NCI-H82 (cell line): Measurements from ENCODE around the gene RHCE.
"Not testable (repeated sequence)": the region's sequence is repeated elsewhere in the genome, so short reads cannot be mapped to it uniquely, and the experiment has no call there.

Source experiments
- DNase-seq: peaks from one replicate; lab custom pipeline; 2025; lab: John Stamatoyannopoulos, UW

The RHCE gene

DNA sequence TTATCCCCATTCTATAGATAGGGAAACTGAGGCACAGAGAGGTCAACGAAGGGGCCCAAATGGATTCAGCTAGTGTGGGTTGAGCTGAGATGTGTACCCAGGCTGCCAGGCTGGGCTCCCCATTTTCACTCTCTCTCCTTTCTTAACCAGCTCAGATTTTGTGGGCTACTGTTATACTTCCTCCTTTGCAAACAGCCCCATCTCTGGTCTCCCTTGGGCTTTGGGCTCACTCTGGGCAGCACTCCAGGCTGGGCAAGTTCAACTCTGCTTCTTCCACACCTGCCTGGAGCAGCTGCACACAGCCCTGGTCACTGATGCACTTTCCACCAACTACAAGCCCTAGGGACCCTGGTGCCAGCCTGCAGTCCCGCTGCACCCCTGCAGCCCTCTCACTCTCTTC is 22.5 kb downstream of the RHCE start:
- DNase-seq: not testable (repeated sequence)

DNA sequence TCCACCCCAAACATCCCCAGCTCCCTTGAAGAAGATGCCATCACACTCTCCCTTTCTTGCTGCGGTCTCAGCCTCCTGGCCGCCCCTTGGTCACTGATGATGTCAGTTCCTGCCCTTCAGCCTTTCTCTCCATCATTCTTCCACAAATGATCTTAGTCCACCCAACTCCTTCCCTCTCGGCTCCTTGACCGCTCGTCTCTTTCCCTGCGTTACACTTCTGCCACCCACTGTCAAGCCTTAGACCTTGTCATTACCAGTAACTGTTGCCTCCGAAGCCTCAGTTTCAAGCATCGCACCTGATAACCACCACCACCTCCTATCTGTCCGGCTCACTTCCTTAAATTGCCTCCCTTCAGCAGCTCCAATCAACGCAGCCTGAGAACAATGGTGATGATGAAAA is 23.1 kb downstream of the RHCE start:
- not testable (repeated sequence) for DNase-seq

DNA sequence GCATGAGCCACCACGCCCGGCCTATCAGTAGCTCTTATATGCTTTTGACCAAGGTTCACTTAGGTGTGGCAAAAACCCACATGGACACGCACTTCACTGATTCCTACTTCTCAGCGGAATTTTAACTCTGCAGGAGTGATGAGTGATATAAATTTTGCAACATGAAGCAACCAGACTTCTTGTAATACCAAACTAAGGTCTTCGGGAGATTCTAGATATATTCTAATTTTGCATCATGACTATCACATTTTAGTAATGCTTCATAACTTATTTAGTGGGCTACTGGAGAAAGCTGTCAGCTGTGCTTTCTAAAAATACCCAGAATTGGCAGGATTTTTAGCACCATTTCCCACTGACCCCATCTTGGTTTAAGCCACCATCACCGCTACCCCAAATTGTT is 27.8 kb downstream of the RHCE start:
- no peak for DNase-seq

DNA sequence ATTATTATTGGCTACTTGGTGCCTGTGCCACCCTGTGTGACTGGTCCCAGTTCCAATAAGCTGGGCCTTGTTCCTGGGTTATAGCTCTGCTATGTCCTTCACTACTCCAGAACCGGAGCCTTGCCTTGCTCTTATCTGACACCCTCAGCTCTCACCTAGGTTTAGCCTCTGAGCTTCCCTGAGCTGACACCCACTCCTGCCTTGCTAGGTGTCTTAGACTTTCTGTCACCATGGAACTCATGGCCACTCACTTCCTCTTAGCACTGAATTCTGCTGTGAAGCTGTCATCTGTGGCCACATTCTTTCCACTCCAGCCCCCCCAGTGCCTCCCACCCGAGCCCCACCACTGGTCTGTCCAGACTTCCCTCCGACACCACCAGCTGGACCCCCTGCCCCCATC is 30.9 kb downstream of the RHCE start:
- not testable (repeated sequence) for DNase-seq

DNA sequence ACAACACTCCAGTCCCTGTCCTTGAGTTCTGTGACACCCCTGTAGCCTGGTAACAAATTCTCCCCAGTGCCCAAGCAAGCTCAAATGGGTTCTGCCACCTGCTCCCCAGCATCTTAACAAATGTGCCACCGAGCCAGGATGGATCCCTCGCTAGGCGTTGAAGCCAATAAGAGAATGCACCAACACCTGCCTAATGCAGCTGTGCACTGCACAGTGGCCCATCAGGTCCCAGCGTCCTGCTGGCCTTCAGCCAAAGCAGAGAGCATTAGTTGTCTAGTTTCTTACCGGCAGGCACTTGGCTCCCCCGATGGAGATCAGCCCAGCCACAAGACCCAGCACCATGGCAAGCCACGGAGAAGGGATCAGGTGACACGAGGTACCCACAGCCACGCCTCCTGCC is 31.9 kb downstream of the RHCE start:
- peak; percentile 38 for DNase-seq

DNA sequence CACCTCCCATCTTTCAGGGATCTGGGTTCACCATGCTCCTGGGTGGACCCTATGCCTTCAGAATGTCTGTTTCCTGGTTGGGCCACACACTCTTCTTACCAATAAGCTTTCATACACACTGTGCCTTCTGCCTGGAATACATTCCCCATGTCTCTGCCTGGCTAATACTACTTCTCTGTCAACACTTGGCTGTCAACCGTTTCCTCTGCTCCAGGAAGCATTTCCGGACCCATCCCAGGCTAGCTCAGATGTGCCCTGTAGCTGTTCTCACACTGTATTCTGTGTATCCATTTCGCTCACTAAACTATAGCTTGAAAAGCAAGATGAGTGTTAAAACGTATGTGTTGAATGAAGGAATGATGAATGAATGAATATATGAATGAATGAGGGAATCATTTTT is 33.5 kb downstream of the RHCE start:
- DNase-seq: not testable (repeated sequence)

DNA sequence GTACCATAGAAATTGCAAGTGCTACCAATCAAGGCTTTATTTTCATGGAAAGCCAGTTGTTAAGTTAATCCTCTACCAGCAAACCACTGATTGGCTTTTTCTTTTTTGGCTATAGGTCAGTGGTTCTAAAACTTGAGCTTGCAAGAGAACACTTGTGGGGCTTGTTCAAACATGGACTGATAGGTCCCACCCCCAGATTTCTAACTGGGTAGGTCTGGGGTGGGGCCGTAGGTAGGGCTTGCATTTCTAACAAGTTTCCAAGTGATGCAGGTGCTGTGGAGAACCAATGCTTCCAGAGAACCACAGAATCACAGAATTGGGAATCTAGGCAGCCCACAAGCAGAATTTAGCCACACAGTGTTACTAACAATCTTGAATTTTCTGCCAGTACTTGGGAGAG is 36.8 kb downstream of the RHCE start:
- DNase-seq: not testable (repeated sequence)

DNA sequence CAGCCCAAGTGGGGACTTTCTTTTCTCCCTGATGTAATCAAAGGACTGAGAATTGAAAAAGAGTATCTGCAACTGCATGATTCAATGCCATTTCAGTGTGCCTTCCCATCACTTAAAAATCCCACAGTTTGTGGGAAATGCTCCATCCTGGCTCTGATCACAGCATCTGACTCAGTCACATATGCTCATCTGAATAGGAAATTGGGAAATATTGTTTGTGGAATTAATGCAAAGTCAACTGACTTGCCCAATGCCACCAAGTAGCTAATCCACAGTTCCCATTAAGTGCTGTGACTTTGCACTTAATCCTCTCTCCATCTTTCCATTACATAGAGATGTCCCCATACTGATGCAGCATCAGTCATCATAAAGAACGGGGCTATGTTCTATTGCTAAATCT is 37.5 kb downstream of the RHCE start:
- DNase-seq: not testable (repeated sequence)

DNA sequence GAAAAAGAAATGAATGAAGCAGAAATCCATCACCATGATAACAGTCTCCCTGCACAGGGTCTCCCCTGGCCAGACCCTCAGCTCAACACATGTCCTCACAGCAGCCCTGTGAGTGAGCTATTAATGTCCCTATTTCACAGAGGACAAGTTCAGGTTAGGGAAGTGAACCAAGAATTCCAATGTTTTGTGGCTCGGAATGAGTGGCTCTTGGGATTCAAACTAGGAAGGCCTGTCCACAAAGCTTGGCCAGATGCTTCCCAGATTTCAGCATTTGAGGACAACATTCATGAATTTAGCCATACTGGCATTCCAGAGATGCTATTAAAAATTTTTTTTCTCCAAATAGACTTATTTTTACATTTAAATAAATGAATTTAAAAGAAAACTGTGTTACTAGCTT is 38.1 kb downstream of the RHCE start:
- DNase-seq: not testable (repeated sequence)

DNA sequence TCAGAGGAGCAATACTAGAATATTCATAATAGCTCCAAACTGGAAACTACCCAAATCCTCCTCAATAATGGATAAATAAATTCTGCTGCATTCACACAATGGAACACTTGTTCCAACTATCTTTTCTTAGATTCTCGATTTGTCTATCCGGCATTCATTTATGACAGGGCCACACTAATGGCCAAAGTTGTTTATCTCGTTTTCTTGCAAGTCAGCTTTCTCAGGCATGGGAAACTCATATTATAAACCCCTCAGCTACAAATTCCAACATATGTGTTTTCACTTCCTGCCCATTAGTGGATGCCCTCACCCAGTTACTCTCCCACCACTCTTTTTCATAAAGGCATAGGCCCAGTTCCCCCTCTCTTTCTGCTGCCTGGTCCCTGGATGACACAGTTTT is 42.3 kb downstream of the RHCE start:
- not testable (repeated sequence) for DNase-seq

DNA sequence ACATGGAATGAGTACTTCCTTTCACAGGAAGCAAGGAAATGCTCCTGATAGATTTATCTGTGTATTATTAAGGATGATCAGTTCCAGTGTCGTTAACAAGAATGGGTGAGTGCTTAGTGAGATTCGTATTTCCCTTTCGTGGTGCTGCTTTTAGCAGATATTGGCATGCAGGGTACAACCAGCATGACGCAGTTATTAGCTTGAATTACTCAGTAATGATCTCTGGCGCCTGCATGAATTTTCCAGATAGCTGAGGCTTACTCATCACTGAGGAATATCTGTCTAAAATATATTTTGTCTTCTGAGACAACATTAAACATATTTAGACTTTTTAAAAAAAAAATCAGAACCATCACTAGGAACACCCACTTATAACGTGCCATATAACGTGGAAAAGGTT is 48.9 kb downstream of the RHCE start:
- not testable (repeated sequence) for DNase-seq

DNA sequence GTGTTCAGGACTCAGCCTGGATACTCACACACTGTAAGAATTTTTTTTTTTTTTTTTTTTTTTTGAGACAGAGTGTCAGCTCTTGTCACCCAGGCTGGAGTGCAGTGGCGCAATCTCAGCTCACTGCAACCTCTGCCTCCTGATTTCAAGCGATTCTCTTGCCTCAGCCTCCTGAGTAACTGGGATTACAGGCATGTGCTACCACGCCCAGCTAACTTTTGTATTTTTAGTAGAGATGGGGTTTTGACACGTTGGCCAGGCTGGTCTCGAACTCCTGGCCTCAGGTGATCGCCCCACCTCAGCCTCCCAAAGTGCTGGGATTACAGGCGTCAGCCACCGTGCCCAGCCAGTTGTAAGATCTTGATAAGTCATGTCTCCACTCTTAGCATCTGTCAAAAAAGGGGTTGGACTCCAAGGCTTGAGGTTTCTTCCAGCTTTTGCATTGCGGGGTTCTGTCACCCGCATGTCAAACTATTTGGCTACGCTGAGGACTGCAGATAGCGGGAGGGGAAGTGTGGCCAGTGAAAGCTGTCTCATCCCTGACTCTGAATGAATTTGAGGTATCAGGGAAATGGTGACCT is 50.8 kb downstream of the RHCE start:
- not testable (repeated sequence) for DNase-seq

DNA sequence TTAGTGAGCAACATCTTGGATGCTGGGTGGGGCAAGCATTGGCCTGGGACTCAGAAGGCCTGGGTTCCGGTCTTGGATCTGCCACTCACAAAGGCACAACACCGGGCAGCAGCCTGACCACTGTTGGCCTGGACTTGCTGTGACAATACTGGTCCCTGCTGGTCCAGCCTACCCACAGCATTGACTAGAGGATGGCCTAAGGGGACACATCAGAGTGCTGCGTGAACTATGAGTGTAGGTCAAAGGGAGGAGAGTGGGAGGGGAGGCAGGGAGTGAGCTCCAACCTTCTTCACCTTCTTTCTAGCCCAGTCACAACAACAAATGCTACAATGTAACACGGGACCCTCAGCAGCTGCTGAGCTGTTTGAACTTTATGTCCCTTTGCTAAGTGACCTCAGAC is 51.4 kb downstream of the RHCE start:
- DNase-seq: no peak

DNA sequence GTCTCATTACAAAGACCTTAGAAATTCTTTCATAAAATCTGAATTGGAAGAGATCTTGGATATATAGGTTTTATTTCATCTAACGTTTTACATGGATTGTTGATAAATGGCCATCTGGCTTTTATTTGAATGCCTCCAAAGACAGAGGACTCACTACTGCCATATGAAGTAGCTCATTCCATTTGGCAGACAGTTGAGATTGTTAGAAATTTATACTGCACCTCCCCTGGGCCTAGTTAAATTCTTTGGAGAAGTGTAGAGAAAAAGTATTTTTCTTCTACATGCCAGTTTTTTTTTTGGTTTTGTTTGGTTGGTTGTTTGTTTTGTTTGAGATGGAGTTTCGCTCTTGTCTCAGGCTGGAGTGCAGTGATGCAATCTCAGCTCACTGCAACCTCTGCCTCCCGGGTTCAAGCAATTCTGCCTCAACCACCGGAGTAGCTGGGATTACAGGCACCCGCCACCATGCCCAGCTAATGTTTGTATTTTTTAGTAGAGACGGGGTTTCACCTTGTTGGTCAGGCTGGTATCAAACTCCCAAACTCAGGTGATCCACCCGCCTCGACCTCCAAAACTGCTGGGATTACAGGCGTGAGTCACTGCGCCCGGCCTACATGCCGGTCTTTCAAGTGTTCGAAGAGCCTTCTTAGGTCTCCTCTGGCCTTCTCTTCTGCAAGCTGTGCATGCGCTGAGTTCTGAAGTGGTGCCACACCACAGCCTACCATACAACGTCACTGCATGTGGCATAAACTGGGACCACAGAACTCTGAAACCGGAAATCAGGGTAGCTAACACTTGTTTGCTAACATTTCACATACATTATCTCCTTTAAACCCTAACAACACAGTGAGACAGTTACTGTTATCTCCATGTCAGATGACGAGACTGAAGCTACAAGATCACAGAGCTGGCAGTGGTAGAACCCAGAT is 57.7 kb downstream of the RHCE start:
- DNase-seq: not testable (repeated sequence)

DNA sequence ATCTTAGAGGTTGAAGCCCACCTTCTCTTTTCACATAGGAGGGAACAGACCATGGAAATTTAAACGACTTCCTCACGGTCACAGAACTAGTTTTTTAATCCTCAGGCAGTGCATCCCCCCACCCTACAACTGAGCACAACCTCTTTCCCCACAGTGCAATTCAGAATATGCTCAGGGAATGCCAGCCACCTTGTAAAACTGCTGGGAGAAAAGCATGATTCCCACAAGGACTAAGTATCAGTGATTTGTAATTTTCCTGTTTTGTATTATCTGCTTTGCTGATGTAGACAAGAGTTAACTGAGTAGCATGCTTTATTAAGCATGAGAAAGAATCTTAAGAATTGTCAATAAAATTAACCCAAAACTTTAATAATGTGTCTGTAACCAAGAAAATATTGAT is 58.7 kb downstream of the RHCE start:
- DNase-seq: no peak

DNA sequence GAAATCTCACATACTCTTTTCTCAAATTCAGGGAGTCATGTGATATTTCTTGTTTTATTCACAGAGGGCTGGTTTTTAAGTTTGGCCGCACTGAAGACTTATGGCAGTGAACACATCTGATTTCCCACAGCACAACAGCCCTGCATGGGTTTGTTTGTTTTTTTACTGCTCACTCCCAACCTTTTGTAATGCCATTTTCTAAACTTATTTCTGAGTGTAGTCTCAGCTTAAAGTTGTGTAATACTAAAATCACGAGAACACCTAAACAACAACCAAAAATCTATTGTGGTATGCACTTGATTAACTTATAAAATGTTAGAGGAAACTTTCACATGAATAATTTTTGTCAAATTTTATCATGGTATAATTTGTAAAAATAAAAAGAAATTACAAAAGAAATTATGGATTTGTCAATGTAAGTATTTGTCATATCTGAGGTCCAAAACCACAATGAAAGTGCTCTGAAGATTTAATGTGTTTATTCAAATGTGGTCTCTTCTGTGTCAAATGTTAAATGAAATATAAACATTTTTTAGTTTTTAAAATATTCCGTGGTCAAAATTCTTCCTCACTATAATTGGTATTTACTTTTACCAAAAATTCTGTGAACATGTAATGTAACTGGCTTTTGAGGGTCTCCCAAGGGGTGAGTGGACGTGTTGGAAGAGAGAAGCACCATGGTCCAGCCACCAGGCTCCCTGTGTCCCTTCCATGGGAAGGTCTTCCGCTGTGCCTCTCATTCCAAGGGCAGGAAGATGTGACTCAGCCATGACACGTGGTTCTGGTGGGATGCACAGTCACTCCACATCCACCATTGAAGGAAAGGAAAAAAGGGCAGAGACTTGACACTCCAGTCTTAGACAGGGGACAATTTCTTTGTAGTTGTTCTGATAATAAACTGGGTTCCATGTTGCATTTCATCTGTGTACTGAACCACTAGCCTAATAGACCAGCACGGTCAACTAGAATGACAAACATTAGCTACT is 59.7 kb downstream of the RHCE start:
- no peak for DNase-seq

DNA sequence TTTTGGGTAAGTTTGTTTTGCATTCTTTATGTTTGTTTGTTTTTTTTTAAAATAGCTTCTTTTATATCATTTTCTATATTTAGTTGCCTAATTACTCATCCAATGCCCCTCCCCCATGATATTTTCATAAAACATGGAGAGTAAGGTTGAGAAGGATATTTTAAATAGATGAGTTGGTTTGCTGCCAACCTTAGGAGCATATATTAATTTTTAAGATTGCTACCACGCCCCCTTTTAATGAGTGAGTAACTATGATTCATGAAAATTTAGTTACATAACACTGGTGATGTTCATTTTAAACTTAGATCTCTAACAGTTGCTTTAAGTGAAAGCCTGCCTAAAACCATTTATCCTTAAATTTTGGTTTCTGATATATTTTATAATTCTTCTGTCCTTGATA is 63.8 kb downstream of the RHCE start:
- no peak for DNase-seq

DNA sequence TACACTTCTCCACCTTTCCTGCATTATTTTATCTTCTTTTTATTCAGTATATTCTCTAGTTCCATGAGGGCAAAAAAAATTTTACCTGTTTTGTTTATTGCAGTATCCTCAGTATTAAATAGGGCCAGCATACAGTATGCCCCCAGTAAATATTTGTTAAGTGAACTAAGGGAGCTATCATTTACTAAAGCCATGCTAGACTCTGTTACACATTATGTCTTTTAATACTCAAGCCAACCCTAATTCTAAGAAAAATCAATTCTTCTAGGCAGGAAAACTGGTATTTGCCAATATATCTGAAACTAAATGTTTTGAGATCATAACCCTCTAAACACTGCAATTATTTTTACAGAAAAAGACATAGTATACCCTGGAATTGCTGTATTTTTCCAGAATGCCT is 64.2 kb downstream of the RHCE start:
- no peak for DNase-seq

DNA sequence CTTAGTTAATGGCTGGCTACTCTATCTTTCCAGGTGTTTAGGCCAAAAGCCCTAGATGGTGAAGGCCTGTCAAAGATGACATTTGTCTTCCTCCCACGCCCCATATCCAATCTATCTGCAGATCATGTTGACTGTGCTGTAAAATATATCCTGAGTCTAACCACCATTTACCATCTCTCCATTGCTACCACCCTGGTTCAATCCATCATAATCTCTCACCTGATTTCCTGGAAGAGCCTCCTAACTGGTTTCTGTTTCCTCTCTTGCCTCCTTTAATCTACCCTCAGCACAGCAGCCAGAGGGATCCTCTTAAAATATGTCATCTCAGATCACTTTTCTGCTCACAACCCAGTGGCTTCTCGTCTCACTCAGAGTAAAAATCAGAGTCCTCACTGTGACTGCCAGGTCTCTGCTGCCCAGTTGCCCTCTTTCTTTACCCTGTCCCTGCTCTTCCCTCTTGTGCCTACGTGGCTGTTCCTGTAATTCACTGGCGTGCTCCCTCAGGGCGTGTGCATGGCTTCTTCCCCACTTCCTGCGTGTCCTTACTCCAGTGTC is 64.7 kb downstream of the RHCE start:
- DNase-seq: no peak

DNA sequence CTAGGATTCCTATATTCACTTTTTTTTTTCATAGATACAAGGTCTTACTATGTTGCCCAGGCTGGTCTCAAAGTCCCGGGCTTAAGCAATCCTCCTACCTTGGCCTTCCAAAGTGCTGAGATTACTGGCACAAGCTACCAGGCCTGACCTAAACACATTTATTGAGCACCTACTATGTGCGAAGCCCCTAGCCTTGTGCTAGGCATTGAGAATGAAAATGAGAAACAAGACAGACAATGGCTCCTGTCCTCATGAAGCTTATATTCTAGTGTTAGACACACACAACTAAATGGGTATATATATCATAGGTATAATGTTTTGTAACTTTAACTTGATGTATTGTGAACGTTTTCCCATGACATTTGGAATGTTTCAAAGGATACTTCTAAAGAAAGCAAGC is 71.0 kb downstream of the RHCE start:
- DNase-seq: no peak

DNA sequence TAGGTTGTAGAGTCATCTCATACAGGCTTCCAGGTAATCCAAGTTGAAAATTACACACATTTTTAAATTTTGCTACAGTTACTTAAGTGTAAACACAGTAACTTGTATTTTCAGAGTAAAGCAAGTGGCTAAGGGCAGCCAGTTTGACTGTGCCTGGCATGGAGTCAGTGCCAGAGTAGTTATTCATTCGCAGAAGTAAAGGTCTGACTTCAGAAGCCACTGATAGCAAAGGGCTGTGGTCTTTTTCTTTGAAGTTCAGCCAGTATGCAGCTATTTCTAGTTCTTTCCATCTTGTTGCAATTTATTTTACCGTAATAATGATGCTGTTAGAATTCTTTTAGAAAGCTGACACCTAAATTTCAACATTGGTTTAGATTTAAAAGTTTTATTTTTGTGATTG is 73.1 kb downstream of the RHCE start:
- DNase-seq: no peak

DNA sequence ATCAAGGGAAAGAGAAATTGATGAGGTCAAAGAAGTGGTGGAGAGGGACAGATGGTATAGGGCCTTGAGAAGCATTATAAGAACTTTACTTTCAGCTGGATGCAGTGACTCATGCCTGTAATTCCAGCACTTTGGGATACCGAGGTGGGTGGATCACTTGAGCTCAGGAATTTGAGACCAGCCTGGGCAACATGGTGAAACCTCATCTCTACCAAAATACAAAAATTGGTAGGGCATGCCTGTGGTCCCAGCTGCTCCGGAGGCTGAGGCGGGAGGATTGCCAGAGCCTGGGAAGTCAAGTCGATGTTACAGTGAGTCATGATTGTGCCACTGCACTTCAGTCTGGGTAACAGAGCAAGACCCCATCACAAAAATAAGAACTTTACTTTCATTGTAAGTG is 76.8 kb downstream of the RHCE start:
- DNase-seq: no peak
